Hepatocyte (in vitro differentiated cells): Measurements from ENCODE around the gene ATP8A2.

Source experiments
- EZH2 ChIP-seq: fragments of 200-600 bp; sonication (generic); IDR thresholded peaks from 2 replicates; pipeline ENCODE4 v1.6.1; 2016; ENCODE audit warnings: antibody characterized with exemption, mild to moderate bottlenecking, borderline replicate concordance
- TF ChIP-seq, protein P1 (sequence below): fragments of 200-600 bp; sonication (generic); IDR thresholded peaks from 2 replicates; pipeline ENCODE4 v1.5.1; 2016; ENCODE audit warnings: antibody characterized with exemption, mild to moderate bottlenecking; ENCODE audit not compliant: poor library complexity

DNA sequence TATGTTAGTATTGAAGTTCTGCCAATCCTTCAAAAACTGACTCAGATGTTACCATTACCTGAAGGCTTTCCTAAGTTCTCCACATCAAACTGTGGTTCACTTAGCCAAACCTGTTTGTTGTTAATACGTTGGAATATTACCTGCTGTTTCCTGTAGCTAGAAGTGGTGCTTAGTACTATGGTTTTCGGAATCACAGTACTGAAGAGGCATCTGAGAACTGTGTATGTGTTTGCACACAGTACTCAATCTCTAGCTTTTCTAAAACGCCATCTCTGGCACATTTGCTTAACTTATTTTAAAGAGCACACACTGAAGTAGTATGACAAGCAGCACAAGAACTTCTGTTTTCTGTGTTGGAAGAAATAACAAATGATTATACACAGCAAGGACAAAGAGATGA lies 431.9 kb downstream of the ATP8A2 start:
- TF ChIP-seq, protein P1, sequence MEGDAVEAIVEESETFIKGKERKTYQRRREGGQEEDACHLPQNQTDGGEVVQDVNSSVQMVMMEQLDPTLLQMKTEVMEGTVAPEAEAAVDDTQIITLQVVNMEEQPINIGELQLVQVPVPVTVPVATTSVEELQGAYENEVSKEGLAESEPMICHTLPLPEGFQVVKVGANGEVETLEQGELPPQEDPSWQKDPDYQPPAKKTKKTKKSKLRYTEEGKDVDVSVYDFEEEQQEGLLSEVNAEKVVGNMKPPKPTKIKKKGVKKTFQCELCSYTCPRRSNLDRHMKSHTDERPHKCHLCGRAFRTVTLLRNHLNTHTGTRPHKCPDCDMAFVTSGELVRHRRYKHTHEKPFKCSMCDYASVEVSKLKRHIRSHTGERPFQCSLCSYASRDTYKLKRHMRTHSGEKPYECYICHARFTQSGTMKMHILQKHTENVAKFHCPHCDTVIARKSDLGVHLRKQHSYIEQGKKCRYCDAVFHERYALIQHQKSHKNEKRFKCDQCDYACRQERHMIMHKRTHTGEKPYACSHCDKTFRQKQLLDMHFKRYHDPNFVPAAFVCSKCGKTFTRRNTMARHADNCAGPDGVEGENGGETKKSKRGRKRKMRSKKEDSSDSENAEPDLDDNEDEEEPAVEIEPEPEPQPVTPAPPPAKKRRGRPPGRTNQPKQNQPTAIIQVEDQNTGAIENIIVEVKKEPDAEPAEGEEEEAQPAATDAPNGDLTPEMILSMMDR: no peak
- no peak for TF ChIP-seq EZH2
